GM21576 (cell line): Measurements from ENCODE around the gene MRPS12.
"Not testable (repeated sequence)": the region's sequence is repeated elsewhere in the genome, so short reads cannot be mapped to it uniquely, and the experiment has no call there.

Experiments used
- ATAC-seq: cut with Tn5 transposase; IDR thresholded peaks from one replicate; pipeline ENCODE4 v1.9.1; 2021; ENCODE audit warnings: mild to moderate bottlenecking, moderate library complexity; ENCODE audit not compliant: unreplicated experiment

Gene MRPS12

DNA sequence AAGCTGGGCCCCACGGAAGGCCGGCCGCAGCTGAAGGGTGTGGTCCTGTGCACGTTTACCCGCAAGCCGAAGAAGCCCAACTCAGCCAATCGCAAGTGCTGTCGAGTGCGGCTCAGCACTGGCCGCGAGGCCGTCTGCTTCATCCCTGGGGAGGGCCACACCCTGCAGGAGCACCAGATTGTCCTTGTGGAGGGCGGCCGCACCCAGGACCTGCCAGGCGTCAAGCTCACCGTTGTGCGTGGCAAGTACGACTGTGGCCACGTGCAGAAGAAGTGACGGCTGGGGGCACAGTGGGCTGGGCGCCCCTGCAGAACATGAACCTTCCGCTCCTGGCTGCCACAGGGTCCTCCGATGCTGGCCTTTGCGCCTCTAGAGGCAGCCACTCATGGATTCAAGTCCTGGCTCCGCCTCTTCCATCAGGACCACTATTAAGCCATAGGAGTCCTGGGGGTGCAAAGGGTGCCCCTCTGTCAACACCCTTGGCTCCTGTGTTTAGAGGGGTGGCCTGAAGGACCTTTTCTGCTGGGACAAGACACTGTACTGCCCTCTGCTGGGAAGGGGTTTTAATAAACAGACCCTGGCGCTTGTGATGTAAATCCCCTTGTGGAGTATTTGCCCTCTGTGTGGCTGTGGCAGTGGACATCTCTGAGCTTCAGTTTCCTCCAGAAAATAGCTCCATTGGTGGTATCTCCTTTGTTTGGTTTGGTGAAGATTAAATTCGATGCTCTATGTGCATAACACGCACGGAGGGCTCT is 1.9 kb downstream of the MRPS12 start:
- no peak for ATAC-seq

DNA sequence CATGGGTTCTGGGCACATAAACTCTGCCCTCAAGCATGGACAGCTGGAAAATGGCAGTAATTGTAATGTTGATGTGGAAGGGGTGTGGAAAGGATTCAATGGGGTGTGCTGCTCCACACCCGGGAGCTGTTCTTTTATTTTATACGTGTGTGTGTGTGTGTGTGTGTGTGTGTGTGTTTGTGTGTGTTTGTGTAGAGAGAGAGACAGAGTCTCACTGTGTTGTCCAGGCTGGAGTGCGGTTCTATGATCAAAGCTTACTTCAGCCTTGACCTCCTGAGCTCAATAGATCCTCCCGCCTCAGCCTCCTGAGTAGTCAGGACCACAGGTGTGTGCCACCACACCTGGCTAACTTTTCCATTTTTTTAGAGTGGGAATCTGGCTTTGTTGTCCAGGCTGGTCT is 2.8 kb downstream of the MRPS12 start:
- no peak for ATAC-seq

DNA sequence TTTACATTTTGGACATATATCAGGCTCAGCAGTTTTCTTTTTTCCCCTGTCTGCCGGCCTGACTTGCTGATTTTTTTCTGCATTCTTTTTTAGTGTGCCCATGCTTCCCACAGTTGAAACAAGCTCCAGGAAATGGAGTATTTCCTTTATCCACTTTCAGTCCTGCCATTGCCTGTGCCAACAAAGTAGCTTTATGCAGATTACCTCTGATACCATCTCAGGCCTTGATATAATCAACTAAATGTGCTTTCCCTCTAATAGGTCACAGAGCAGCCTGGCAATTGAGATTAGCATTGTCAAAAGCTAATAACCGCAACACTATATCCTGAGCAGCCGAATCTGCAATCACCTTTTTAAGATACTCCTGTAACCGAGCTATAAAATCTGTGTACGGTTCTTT is 9.2 kb downstream of the MRPS12 start:
- ATAC-seq, result no peak

DNA sequence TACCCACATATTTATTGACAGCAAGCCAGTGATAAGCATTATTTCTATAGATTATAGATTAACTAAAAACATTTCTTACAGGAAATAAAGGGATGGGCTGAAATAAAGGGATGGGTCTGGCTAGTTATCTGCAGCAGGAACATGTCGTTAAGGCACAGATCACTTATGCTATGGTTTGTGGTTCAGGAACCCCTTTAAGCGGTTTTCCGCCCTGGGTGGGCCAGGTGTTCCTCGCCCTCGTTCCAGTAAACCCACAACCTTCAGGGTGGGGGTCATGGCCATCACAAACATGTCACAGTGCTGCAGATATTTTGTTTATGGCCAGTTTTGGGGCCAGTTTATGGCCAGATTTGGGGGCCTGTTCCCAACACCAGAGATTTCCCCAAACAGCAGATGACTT is 10.7 kb downstream of the MRPS12 start:
- ATAC-seq, result not testable (repeated sequence)

DNA sequence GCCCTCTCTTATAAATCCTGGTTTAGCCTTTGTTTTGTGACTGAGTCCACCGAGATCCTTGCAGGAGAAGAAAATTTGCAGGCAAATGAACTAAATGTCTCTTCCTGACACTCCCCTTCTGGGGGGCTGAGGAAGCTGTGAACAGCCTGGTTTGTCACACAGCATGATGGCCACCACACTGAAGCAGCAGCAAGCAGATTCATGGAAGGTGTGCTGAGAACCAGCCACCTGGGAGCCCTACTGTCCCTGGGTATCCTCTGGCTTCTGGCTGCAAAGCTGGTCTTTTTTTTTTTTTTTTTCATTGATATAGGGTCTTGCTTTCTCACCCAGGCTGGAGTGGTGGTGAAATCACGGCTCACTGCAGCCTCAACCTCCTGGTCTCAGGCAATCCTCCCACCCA is 11.2 kb downstream of the MRPS12 start:
- ATAC-seq, result no peak

DNA sequence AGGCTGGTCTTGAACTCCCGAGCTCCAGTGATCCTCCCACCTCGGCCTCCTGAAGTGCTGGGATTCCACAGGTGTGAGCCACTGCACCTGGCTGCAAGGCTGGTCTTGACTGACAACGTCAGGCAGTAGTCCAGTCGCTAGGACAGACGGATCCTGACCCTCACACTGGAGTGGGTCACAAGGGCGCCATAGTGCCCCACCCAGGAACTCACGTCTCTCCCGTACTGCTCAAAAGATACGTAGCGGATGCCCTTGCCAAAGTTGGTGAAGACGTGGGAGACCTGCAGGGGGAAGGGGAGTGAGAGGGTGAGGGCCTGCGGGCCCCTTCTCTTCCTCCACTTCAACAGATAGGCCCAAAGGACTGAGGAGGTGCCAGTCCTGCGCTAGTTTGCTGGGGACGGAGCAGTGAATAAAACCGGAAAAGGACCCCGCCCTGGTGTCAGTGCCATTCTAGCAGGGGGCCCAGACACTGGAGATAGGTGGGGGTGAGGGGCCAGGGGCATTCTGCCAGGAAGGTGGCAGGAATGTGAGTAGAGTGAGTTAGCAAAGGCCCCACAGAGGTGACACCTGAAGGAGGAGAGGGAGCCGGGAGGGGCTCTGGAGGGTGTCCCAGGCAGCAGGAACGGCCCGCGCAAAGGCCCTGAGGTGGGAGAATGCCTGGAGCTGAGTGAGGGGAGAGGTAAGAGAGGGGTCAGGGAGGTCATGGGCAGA is 11.9 kb downstream of the MRPS12 start:
- ATAC-seq, result no peak

DNA sequence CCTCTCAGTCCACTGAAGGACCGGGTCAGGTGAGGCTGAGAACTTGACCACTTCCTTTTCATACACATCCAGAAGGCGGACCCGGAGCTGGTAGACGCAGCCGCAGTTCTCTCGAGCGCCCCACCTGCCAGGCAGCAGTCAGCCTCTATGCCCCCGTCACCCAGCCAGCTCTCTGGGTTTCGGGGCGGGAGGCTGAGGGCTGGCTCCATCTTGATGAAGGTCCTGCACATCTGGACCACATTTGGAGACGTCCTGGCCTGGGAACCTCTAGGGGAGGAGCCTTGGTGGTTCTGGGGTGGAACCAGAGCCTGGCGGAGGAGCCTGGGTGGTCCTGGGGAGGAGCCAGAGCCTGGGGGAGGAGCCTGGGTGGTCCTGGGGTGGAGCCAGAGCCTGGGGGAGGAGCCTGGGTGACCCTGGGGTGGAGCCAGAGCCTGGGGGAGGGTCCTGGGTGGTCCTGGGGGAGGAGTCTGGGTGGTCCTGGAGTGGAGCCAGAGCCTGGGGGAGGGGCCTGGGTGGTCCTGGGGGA is 14.3 kb downstream of the MRPS12 start:
- no peak for ATAC-seq

DNA sequence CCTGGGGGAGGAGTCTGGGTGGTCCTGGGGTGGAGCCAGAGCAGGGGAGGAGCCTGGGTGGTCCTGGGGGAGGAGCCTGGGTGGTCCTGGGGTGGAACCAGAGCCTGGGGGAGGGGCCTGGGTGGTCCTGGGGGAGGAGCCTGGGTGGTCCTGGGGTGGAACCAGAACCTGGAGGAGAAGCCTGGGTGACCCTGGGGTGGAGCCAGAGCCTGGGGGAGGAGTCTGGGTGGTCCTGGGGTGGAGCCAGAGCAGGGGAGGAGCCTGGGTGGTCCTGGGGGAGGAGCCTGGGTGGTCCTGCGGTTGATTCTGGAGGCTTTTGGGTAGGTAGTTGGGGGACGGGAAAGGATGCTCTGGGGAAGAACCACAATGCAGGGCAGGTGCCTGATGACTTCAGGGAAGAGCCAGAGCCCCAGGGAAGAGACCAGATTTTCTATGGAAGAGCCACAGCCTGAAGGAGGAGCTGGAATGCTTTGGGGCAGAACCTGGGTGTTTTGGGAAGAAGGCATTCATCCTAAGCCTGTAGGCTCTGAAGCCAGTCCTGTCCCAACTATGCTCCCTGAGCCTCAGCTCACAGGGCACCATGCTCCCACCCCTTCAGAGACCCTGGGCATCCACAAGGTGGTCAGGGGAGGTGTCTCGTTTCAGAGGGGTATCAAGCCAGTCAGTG is 15.0 kb downstream of the MRPS12 start:
- no peak for ATAC-seq

DNA sequence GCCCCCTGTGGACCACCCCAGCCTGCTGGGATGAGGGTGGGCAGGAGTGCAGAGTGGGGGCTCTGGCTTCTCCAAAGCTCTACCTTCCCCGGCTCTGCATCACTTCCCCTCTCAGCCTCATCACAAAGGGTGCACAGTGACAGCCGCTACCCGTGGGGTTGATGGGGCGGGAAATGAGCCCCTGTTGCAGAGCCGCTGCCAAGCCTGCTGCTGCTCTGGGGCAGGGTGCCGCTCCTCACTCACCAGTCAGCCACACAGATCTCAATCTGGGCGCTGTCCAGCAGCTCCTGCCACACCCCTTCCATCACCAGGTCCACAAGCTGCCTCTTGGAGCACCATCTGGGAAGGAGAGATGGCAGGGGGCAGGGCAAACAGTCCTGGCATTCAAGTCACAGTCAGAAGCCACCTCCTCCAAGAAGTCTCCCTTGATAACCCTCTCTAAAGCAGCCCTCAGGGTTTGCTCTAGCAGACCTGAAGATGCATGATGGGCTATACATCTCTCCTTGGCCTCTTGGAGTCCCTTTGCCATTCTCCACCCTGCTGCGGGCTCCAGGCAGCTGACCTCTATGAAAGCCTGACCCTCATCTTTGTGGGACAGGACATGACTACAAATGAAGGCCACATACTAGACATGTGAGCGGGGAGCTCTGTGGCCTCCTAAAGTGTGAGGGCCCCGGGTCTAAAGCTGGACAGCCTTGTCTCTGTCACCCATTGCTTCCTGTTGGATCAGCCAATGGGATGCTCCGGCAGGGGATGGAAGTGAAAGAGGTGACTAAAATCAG is 15.7 kb downstream of the MRPS12 start:
- no peak for ATAC-seq

DNA sequence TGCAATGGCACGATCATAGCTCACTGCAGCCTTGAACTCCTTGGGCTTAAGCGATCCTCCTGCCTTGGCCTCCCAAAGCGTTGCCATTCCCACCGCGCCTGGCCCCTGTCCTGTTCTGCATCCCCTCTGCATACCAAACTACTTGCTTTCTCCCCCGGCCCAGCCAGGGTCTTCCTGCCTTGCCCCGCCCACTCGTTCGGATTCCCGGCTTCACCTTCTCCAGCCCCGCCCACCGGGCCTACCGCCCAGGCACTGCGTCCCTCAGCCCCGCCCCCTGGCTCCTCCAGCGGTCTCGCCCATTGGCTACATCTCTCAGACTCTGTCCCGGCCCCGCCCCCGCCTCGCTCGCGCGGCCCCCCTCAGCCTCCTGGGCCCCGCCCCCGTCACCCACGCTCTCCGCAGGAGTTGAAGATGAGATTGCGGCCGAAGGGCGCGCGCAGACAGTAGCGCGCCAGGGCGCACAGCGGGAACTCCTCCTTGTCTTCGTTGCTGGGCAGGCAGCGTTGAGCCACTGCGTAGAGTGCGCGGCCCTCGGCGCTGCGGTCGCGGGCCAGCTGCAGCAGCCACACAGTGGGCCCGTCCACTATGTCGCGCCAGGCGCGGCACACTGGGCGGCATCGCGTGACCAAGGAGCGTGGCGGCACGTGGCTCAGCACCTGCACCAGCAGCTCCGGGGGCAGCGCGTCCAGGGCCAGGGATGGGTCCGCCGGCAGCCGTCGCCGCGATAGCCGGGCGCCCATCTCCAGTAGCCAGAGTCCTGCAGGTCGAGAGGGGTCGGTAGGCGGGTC is 19.0 kb downstream of the MRPS12 start:
- no peak for ATAC-seq

DNA sequence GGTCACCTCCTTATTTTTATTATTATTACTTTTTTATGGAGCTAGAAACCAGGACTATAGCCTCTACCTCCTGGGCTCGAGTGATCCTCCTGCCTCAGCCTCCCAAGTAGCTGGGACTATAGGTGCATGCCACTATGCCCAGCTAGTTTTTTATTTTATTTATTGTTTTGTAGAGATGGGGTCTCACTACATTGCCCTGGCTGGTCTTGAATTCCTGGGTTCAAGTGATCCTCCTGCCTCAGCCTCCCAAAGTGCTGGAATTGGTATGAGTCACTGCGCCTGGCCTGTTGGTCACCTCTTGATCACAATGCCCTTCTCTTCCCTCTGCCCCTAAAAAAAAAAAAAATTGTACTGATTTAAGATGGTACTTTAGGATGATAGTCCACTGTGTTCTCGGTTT is 20.4 kb downstream of the MRPS12 start:
- ATAC-seq, result no peak

DNA sequence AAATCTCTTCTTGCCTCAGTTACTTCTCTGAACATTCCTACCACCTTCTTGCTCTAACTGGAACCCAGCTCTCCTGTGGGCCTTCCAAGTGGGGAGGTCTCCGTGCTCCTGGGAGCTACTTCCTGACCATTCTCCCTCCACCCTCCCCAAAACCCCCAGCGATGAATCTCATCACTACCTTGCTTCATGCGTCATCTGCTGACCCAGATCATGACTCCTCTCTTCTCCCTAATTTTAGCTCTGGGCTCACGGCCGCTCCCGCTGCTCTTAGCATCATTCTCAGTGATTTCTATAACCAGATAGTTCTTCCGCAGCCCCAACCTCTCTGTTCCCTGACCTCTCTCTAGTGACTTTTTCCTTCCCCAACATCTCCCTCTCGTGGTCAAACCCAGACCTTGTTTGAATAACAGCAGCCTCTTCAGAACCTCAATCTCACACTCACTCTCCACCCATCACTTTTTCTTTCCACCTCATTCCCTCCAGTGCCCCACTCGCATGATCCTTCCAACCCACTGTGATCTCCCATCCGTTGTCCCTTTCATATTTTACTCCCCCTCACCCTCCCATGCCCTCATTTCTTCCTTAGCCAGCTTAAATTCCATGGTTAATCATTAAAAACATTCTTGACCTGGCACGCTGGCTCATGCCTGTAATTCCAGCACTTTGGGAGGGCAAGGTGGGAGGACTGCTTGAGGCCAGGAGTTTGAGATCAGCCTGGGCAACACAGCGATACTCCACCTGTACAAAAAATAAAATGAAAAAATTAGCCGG is 21.8 kb downstream of the MRPS12 start:
- ATAC-seq, result no peak

DNA sequence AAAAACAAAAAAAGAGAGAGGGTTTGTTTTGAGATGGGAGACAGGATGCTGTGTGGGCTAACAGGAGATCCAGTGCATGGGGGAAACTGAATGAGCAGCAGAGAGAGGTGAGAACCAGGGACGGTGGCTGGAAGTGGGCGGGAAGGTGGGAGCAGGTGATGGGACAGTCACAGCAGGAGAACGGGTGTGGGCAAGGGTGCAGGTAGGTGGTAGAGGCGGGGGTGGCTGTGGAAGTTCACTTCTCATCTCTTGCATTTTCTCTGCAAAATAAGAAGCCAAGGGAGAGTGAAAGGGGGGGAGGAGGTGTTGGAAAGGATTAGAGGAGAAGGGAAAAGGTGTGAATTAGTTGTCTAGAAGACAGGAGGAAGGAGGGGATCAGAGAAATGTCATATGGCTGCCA is 22.9 kb downstream of the MRPS12 start:
- ATAC-seq, result no peak

DNA sequence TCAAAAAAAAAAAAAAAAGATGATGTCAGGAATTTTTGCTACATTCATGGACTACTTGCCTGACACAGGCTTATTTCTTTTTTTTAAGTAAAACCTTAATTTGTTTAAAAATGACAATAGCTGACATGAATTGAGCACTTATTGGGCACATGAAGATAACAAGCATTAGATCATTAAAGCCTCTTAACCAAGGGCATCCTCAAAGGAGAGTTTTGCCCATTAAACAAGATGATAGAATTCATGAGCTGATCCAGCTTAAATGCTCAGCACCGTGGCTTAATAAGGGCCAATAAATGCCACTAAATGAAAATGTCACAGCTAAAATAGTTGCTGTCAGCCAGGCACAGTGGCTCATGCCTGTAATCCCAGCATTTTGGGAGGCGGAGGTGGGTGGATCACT is 25.5 kb downstream of the MRPS12 start:
- ATAC-seq, result no peak

DNA sequence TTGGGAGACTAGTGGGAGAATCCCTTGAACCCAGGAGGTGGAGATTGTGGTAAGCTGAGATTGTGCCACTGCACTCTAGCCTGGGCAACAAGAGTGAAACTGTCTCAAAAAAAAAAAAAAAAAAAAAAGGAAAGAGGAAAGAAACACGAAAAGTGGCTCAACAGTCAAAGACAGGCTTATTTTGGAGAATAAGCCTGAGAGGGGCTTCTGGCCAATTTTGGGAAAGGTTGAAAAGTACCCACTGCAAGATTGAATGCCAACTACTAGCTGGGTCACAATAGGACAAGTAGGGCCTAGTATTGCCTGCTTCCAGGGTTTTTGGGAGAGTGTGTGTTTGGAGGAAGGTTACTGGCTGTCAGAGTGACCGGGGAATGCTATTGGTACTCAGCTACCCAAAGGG is 27.6 kb downstream of the MRPS12 start:
- no peak for ATAC-seq

DNA sequence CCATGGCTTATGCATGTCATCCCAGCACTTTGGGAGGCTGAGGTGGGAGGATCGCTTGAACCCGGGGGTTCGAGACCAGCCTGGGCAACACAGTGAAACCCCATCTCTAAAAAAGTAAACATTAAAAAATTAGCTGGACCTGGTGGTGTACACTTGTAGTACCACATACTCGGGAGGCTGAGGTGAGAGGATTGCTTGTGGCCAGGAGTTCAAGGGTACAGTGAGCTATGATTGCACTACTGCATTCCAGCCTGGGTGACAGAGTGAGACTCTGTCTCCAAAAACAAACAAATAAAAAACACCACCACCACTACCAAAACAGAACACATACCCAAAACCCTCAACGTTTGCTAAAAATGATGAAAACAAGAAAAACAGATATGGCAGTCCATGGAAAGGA is 28.9 kb downstream of the MRPS12 start:
- ATAC-seq, result no peak

DNA sequence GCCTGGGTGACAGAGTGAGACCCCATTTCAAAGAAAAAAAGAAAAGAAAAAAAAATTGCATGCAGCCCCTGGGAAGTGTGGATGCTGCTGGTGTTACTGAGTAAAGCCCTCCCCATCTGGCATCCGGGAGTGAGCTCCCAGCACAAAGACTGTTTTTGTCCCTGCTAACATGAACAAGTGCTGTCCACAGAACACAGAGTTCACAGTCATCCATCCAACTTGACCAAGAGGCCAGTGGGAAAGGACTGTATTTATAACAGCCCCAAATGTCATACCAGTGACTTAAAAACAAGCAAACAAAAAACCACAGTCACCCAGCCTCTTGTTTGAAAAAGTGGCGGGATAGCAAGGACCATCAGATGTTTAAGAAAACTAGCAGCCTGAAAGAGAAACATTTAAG is 34.0 kb downstream of the MRPS12 start:
- ATAC-seq, result no peak

DNA sequence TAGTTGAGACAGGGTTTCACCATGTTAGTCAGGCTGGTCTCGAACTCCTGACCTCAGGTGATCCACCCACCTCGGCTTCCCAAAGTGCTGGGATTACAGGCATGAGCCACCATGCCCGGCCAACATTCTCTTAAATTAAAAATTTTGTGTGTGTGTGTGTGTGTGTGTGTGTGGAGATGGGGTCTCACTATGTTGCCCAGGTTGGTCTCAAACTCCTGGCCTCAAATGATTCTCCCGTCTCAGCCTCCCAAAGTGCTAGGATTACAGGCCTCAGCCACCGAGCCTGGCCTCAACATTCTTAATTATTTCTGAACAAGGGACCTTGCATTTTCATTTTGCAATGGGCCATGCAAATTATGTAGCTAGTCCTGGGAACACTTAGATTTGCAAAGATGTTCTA is 35.4 kb downstream of the MRPS12 start:
- not testable (repeated sequence) for ATAC-seq

DNA sequence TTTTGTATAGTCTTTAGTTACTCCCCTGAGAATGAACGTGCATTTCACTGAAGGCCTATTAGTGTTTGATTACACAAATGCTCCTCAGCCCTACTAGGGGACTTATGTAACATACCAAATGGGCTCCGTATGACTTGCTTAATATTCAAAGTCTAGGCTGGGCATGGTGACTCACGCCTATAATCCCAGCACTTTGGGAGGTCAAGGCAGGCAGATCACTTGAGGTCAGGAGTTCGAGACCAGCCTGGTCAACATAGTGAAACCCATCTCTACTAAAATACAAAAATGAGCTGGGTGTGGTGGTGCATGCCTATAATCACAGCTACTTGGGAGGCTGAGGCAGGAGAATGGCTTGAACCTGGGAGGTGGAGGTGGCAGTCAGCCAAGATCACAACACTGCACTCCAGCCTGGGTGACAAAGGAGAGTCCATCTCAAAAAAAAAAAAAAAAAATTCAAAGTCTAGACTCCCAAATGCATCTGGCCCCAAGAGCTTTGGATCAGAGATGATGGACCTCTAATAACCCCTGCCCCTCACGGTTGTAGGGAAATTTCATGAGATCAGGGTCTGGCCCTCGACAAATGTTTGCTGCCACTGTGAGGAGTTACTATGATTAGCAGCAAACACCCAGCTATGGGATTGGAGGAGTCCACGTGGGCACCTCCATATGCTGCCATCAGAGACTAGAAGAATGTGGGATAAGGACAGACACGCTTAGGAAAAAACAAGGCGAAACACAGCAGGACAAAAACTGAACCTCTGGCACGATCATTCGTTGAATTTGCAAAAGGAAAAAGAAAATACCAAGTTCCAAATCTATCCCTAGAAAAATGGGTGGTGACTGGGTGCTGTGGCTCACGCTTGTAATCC is 40.2 kb downstream of the MRPS12 start:
- ATAC-seq, result no peak
